K562 (cell line): Measurements from ENCODE around the gene GPR108. TPM values are rescaled to one million over a fixed set of nuclear protein-coding genes. Genes with fewer than 3 reads are reported as not detected.

Experiments
- ATAC-seq: fragments of 200-7000 bp; cut with Tn5 transposase; 3 replicates; pipeline ENCODE4 v1.9.1; 2020; ENCODE audit warnings: moderate library complexity
- BruUV-seq: library from RNA; stranded (reverse); fragments of 400-500 nt; replicated peaks from 2 replicates; lab custom pipeline; 2021; lab: Mats Ljungman, UMichigan
- CTCF ChIA-PET: fragments of 300-600 bp; formaldehyde crosslinking; extraction: SDS; loops from one replicate; lab custom pipeline; 2021; ENCODE audit warnings: low intra/inter-chr PET ratio; lab: Yijun Ruan, JAX
- POLR2A ChIA-PET: fragments of 300-600, 350-650 bp; sonication (Branson Sonifier 250); formaldehyde crosslinking; extraction: SDS; loops from one replicate; lab custom pipeline; 2021; ENCODE audit warnings: antibody characterized with exemption, inconsistent platforms; lab: Yijun Ruan, JAX
- DNase-seq, 4 experiments: peaks; one replicate each; pipeline versions ENCODE4 v3.0.0 to v3.0.0-alpha.2; 2011 to 2018; ENCODE audit warnings: low spot score in 3 of 4, mixed read lengths in 3 of 4; ENCODE audit errors: extremely low read depth in 1 of 4
- FAIRE-seq: peaks from 2 replicates; lab custom pipeline; 2011; peaks lifted over from hg19 to GRCh38; lab: Jason Lieb, UNC
- H2AFZ ChIP-seq: 2 replicates; pipeline ENCODE4 v1.6.0; 2011; ENCODE audit warnings: low read depth, low read length, control low read depth, inconsistent platforms
- H3K27ac ChIP-seq: fragments of 200-600 bp; 3 replicates; pipeline ENCODE4 v1.8.0; 2011; ENCODE audit warnings: low read depth, mild to moderate bottlenecking, control low read depth, inconsistent platforms, low read length, moderate library complexity, mixed read lengths; ENCODE audit errors: extremely low read depth
- H3K27me3 ChIP-seq, 2 experiments: fragments of 300-600 bp in 1 of 2; 2 replicates in 1 of 2; 3 replicates in 1 of 2; pipeline versions ENCODE4 v1.6.0 to v1.8.0; 2011; ENCODE audit warnings: inconsistent platforms in 2 of 2, low read length in 2 of 2, mild to moderate bottlenecking in 1 of 2, mixed read lengths in 1 of 2, moderate library complexity in 1 of 2; ENCODE audit not compliant: control insufficient read depth in 2 of 2, insufficient read depth in 2 of 2
- H3K36me3 ChIP-seq: fragments of 300-600 bp; 3 replicates; pipeline ENCODE4 v1.8.0; 2011; ENCODE audit warnings: mild to moderate bottlenecking, low read length, inconsistent platforms; ENCODE audit not compliant: control insufficient read depth, insufficient read depth
- H3K4me1 ChIP-seq, 2 experiments: fragments of 200-600 bp in 1 of 2; replicated peaks in 1 of 2; 2 replicates in 1 of 2; 3 replicates in 1 of 2; pipeline versions ENCODE4 v1.5.1 to v1.8.0; 2011; ENCODE audit warnings: inconsistent platforms in 2 of 2, low read length in 2 of 2, mild to moderate bottlenecking in 1 of 2, mixed read lengths in 1 of 2, moderate library complexity in 1 of 2; ENCODE audit not compliant: control insufficient read depth in 2 of 2, insufficient read depth in 2 of 2
- H3K4me2 ChIP-seq: 2 replicates; pipeline ENCODE4 v1.6.1; 2011; ENCODE audit warnings: low read length, control low read depth, inconsistent platforms, mixed read lengths; ENCODE audit not compliant: insufficient read depth
- H3K4me3 ChIP-seq: fragments of 200-600 bp; sonication (generic), shearing (Covaris generic); 2 replicates; pipeline ENCODE4 v1.5.1; 2016; ENCODE audit warnings: control low read depth, inconsistent platforms
- H3K79me2 ChIP-seq: fragments of 200-600 bp; 3 replicates; pipeline ENCODE4 v1.8.0; 2011; ENCODE audit warnings: low read length, inconsistent platforms; ENCODE audit not compliant: control insufficient read depth, insufficient read depth
- H3K9ac ChIP-seq, 2 experiments: 2 replicates each; pipeline versions ENCODE4 v1.6.0 to v1.6.1; 2011; ENCODE audit warnings: low read depth in 2 of 2, low read length in 2 of 2, control low read depth in 1 of 2, inconsistent platforms in 1 of 2, mild to moderate bottlenecking in 1 of 2, mixed read lengths in 1 of 2; ENCODE audit not compliant: insufficient read depth in 1 of 2
- H3K9me1 ChIP-seq: one replicate; pipeline ENCODE4 v1.6.0; 2011; ENCODE audit warnings: inconsistent platforms, mild to moderate bottlenecking, low read length, moderate library complexity; ENCODE audit not compliant: control insufficient read depth, insufficient read depth
- H3K9me3 ChIP-seq: replicated peaks from 2 replicates; pipeline ENCODE4 v1.5.1; 2011; ENCODE audit warnings: low read depth, low read length, inconsistent platforms; ENCODE audit not compliant: control insufficient read depth, insufficient read depth
- H4K20me1 ChIP-seq: replicated peaks from 2 replicates; pipeline ENCODE4 v1.6.1; 2011; ENCODE audit warnings: low read length, inconsistent platforms, mixed read lengths; ENCODE audit not compliant: control insufficient read depth, insufficient read depth
- ATF3 ChIP-seq, 2 experiments: fragments of 450-650 bp in 1 of 2; sonication (generic) in 1 of 2; formaldehyde crosslinking in 1 of 2; IDR thresholded peaks in 1 of 2; conservative IDR thresholded peaks in 1 of 2; 2 replicates each; pipeline versions ENCODE4 v1.6.1 to v1.8.1; 2016 to 2023; ENCODE audit warnings: mild to moderate bottlenecking in 2 of 2, moderate library complexity in 2 of 2, inconsistent platforms in 1 of 2, missing genetic modification reagents in 1 of 2
- CBFA2T3 ChIP-seq: fragments of 450-650 bp; IDR thresholded peaks from 2 replicates; pipeline ENCODE4 v1.6.1; 2017
- CHD7 ChIP-seq: fragments of 200-600 bp; sonication (generic); IDR thresholded peaks from one replicate; pipeline ENCODE4 v1.6.1; 2012; ENCODE audit warnings: mild to moderate bottlenecking, low read depth, low read length, inconsistent platforms
- COPS2 ChIP-seq: fragments of 450-650 bp; conservative IDR thresholded peaks from 2 replicates; pipeline ENCODE4 v1.6.1; 2016; ENCODE audit warnings: mild to moderate bottlenecking, moderate library complexity
- EGR1 ChIP-seq: fragments of 450-650 bp; conservative IDR thresholded peaks from 2 replicates; pipeline ENCODE4 v1.6.1; 2017; ENCODE audit warnings: mild to moderate bottlenecking
- FUS ChIP-seq: fragments of 200-400 bp; formaldehyde crosslinking; optimal IDR thresholded peaks from 2 replicates; pipeline ENCODE3; 2017; ENCODE audit warnings: low read depth, low read length
- GABPB1 ChIP-seq: sonication (generic); formaldehyde crosslinking; IDR thresholded peaks from 2 replicates; pipeline ENCODE4 v1.8.0; 2022; ENCODE audit warnings: mild to moderate bottlenecking, missing genetic modification reagents
- HDGF ChIP-seq: fragments of 450-650 bp; IDR thresholded peaks from 2 replicates; pipeline ENCODE4 v1.6.1; 2016
- MAFG ChIP-seq: fragments of 450-650 bp; conservative IDR thresholded peaks from 2 replicates; pipeline ENCODE4 v1.6.1; 2016; ENCODE audit warnings: missing genetic modification characterization, missing compliant biosample characterization
- PHF20 ChIP-seq: fragments of 450-650 bp; IDR thresholded peaks from 2 replicates; pipeline ENCODE4 v1.6.1; 2018; ENCODE audit not compliant: partially characterized antibody
- POLR2A ChIP-seq: fragments of 450-650 bp; conservative IDR thresholded peaks from 2 replicates; pipeline ENCODE4 v1.6.1; 2016
- XRCC4 ChIP-seq: IDR thresholded peaks from one replicate; pipeline ENCODE4 v1.6.1; 2011; ENCODE audit not compliant: insufficient read depth, insufficient read length; ENCODE audit errors: extremely low read depth
- WGBS: fragments of 100-300 bp; shearing (Covaris generic); methylation state at CpG from one replicate; pipeline ENCODE4 v1.1.6; 2016; ENCODE audit warnings: low coverage, mixed read lengths; ENCODE audit not compliant: insufficient coverage; ENCODE audit errors: missing lambda C conversion rate; 5-methylcytosine and 5-hydroxymethylcytosine counted together
- in situ Hi-C: fragments of 300-500 bp; cut with MboI; formaldehyde crosslinking; loops from 4 replicates; pipeline ENCODE4 v1.15.0; 2018; ENCODE audit warnings: inconsistent platforms, mixed read lengths
- intact Hi-C: fragments of 100-400 bp; cut with micrococcal nuclease; formaldehyde crosslinking; loops from 2 replicates; pipeline ENCODE4 v1.14.2; 2022
- polyA plus RNA-seq, 8 experiments: library from polyadenylated mRNA; depleted of rRNA in 4 of 8; stranded (reverse) in 5 of 8; unstranded in 3 of 8; fragments of >200 nt; fragmentation: Nextera tagmentation in 2 of 8; fragmentation: Illumina TruSeq in 1 of 8; extraction: Ambion mirVana in 2 of 8; extraction: Trizol in 1 of 8; gene quantifications; 2 replicates each; pipeline versions ENCODE4 v1.2.1 to v1.2.3, GENCODE V29; 2011 to 2014; ENCODE audit warnings: inconsistent platforms in 1 of 8, missing spikeins in 1 of 8
- total RNA-seq, 7 experiments: library from RNA; depleted of rRNA in 6 of 7; stranded (reverse); fragments of >200 nt in 6 of 7; fragmentation: Illumina TruSeq in 2 of 7; extraction: Trizol in 2 of 7; gene quantifications; 2 replicates each; pipeline versions ENCODE4 v1.2.1 to v1.2.3, GENCODE V29; 2011 to 2021; ENCODE audit warnings: low replicate concordance in 1 of 7

GPR108 gene
- total and polyA plus RNA-seq, 9 of the 15 experiments (the other 6 are each of a cell fraction or from before 2014, with no cell fraction given) = 2.4 to 33.2 (median 24.4) TPM

- Histone ChIP-seq H3K36me3 (no peaks in the 10 kb centered on the region), H3K4me3 (no peak overlapping the region), H3K9me1 (no peaks in the 10 kb centered on the region), H3K9ac (no peak overlapping the region), H3K4me2 (no peak overlapping the region), H3K27me3 (peaks cover 9 to 35% of the 10 kb centered on the region in 2 experiments; a peak in 4 of 5 replicates), H3K27ac (no peak overlapping the region), H3K79me2 (no peaks in the 10 kb centered on the region), H2AFZ (no peak overlapping the region), H3K4me1 (peaks cover 0 to 23% of the 10 kb centered on the region in 2 experiments; a peak in 2 of 5 replicates), H4K20me1 (0 out of 2 replicates have a peak, but pooled peaks cover 5% of the 10 kb centered on the region), H3K9me3 (no peaks in the 10 kb centered on the region)
- FAIRE-seq = no peak
- ChIA-PET POLR2A (interaction anchor here (0.6 kb wide), 1 partner anchor 8 kb away, joined by 3 read pairs; no protein-coding TSS in a partner anchor), CTCF (no interaction called here)
- WGBS = 4% methylated on average over 13 of the region's 14 CpGs
- no TSS peak for BruUV-seq
- in situ Hi-C loops (no loop called here), intact Hi-C loops (no loop called here)
- no peak for ATAC-seq
- no peak for DNase-seq
- TF ChIP-seq EGR1 (no peak), POLR2A (no peak), HDGF (no peak), ATF3 (IDR thresholded peaks at IDR 0.05) (no peak), ATF3 (CRISPR knock-in tag; conservative IDR thresholded peaks at IDR 0.05) (no peak), CBFA2T3 (no peak), COPS2 (no peak), XRCC4 (no peak), GABPB1 (no peak), PHF20 (no peak), CHD7 (no peak), FUS (no peak), MAFG (no peak)
Measured at GRCh38 chr19:6709549-6709948, 27.8 kb downstream of the GPR108 start.
